Activated CD8-positive, alpha-beta memory T cell treated with anti-CD3 and anti-CD28 coated beads for 4 hours (primary cell): ENCODE results near the gene UGT2B15.
"Not testable (repeated sequence)": the region's sequence is repeated elsewhere in the genome, so short reads cannot be mapped to it uniquely, and the experiment has no call there.

ENCODE experiments used
- DNase-seq, 2 donors: peaks; one replicate each; pipeline ENCODE4 v3.0.0-alpha.2; 2020; ENCODE audit warnings: low read depth in 2 of 2

Gene UGT2B15

DNA sequence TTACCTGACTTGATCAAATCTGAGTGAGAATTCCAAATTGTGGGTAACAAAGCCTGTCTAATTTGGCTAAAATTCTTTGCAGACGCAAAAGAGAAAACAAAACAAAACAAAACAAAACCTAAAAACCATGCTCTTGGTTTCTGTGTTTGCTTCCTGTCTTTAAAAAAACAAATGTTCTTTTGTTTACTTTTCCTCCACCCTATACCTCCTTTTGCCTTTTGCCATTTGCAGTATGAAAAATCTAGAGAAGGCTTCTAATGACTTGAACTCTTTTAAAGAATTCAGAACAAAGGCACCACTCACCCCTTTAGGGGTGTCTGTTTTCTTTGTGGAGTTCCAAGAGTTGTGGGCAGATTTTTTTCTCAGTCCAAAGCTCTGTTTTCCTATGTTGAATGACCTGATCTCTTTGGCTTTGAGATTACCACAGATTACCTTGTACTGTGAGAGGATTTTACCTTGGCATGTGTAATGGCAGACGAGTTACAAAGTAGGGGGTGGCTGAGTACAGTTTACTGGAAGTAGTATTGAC is 13.9 kb downstream of the UGT2B15 start:
- DNase-seq = not testable (repeated sequence)

DNA sequence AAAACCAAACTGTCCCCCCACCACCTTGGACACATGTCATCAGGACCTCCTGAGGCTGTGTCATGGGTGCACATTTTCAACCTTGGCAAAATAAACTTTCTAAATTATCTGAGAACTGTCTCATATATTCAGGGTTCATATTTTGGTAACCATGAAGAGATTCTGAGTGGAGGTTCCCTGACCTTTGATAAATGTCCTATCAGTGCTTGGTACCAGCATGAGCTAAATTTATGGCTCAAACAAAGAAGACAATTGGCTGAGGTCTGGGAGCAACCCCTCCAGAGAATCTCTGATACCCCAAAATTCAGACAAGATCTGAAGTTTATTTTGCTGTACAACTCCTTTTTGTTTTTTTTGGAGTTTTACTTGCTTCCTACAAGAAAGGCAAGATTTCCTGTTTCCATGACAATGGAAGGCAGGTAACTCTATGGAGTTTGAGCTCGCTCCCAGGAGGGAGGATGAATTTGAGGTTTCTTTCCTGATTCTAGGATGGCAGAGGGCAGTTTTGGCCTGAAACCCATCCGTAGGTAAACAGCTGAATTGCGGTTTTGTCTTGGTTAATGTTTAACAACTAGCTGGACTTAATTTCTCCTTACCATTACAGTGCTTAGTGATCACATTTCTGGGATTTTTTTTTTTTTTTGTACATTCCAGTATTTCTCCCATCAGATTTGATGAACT is 14.5 kb downstream of the UGT2B15 start:
- DNase-seq = no peak

DNA sequence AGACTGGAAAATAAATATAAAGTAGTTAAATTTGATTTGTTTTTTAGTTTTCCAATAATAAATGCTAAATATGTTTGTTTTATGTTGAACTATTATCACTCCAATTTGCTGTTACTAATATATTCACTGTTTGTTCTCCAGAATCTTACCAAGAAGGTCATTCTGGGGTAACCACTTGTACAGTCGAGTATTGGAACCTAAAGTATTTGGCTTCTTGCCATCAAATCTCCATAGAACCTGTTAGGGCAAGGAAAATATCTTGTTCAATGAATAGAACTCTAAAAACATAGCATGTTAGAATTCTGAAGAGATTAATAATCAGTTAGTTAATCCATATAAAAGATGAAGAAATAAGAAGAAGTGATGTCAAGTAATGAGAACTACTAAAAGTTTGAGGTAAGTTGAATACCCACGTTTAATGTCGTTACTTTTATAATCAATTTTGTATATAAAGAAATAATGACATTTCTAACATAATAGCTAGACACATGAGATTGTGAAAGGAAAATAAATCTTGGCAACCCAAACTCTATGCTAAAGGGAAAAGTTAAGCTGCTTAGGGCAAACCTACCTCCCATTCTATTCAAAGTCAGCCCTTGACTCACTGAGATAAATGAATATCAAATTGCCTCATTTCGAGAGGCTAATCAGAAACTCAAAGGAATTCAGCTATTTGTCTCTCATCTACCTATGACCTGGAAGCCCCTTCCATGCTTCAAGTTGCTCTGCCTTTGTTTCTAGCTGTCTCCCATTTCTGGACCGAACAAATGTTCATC is 15.3 kb downstream of the UGT2B15 start:
- no peak for DNase-seq

DNA sequence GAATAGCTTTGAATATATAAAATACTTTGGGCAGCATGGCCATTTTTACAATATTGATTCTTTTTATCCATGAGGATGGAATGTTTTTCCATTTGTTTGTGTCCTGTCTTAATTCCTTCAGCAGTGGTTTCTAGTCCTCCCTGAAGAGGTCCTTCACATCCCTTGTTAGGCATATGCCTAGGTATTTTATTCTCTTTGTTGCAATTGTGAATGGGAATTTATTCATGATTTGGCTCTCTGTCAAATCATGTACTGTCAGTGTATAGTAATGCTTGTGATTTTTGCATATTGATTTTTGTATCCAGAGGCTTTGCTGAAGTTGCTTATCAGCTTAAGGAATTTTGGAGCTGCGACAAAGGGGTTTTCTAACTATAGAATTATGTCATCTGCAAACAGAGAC is 18.5 kb downstream of the UGT2B15 start:
- no peak for DNase-seq

DNA sequence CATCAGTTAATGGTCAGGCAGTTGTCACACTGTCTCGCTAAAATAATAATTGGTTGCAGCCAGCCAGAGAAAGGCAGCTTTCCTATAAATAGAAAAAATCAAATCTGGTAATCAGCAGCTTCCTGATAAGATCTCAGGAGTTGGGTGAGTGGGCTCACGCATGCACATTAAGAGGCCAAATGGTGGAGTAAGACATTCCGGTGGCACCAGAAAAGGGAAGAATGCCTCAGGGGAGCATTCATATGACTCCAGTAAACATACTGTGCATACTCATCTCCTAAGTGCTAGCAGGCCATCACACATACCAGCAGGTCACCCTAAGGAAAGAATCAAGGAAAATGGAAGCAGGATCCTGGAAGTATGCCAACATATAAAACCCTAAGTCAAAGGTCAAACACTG is 40.1 kb downstream of the UGT2B15 start:
- DNase-seq = no peak

DNA sequence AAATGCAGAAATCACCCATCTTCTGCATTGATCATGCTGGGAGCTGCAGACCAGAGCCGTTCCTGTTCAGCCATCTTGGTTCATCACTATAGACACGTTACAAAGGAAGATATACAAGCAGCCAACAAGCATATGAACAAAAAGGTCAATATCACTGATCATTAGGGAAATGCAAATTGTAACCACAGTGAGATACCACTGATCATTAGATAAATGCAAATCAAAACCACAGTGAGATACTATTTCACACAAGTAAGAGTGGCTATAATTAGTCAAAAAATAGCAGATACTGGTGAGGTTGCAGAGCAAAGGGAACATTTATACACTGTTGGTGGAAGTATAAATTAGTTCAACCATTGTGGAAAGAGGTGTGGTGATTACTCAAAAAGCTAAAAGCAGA is 47.7 kb downstream of the UGT2B15 start:
- not testable (repeated sequence) for DNase-seq

DNA sequence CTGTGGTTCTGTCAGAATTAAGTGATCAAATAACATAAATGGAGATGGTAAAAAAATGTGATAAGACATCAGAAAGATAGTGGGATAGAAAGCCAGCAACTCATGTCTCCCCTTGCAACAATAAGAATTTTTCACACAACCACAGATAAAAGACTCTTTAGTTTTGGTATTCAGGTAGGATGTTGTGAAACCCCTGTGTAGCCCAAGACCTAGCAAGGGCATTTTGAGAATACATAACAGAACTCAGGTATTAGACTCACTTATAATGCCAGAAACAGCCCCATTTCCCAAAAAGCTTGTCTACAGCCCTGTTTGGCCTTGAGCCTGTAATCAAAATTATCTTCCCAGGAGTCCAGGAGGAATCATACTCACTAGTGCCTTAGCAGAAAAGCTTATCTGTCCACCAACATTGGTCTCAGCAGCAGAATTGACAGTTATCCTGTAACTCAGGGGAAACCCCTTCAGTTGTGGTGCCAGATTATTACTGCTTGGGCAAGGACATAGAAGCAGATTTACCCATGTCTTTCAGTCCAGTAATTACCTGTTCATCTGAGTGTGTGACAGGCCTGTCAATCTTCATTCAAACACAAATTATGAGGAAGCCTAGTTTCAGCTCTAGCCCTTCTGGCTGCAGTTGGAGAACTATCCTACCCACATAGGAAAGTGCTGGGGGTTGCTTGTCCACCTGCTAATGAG is 53.3 kb downstream of the UGT2B15 start:
- DNase-seq = no peak

DNA sequence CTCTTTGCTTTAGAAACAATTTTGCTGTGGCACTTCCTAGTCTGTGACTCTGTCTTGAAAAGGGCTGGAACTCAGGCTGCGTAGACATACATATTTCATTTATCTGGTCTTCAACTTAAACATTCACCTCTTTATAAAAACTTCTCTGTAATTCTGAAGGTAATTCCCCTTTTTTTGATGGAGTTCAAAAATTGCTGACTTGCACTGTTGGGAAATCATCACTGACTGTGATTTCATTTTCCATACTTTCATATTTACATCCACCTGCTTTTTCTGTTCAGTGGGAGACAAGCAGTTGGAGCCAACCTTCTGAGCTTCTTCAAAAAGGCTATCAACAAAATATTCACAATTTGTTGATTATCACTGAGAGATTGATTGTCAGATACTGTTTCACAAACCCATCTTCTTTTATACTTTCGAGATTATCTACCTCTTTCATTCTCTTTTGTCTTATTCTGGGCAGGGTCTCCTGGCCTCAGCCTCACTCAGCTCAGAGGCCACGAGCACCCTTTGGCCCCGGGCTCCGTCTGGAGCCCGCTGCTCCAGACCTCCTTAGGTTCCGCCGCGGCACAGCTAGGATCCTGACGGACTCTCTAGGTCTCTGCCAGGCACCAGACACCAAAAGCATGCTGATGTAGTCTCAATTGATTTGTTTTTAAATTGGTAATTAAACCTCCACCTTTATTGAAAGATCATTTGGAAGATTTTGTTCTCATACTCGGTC is 54.6 kb downstream of the UGT2B15 start:
- DNase-seq = no peak

DNA sequence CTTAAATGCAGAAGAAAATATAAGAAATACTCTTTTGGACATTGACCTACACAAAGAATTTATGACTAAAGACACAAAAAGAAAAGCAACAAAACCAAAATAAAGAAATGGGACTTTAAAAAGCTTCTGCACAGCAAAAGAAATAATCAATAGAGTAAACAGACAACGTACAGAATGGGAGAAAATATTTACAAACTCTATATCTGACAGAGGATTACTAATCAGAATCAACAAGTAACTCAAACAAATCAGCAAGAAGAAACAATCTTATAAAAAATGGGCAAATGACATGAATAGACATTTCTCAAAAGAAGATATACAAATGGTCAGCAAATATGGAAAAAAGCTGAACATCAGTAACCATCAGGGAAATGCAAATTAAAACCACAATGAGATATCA is 56.7 kb downstream of the UGT2B15 start:
- DNase-seq = no peak

DNA sequence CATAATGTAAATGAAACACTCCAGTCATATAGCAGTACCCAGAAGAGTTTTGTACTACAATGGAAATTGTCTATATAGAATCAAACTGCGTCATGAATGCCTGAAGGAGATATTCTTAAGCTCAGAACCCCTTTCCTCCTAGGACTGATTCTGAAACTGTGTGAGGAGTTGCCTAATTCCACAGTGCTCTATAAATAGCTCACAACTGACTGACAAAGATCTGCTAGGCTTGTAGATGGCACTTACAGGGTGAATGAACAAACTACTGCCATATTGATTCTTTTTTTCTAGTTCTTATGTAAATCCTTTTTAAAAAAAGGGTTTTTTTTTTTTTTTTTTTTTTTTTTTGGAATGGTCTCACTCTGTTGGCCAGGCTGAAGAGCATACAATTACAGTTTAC is 64.2 kb downstream of the UGT2B15 start:
- no peak for DNase-seq

DNA sequence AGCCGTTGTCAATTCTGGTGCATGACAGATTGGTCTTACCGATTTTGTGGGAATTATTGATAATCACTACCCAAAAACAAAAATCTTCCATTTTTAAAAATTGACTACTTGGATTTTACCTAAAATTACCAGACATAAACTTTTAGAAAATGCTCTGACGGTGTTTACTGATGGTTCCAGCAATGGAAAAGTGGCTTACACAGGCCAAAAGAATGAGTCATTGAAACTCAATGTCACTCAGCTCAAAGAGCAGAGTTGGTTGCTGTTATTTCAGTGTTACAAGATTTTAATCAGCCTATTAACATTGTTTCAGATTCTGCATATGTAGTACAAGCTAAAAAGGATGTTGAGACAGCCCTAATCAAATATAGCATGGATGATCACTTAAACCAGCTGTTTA is 71.3 kb downstream of the UGT2B15 start:
- DNase-seq = no peak

DNA sequence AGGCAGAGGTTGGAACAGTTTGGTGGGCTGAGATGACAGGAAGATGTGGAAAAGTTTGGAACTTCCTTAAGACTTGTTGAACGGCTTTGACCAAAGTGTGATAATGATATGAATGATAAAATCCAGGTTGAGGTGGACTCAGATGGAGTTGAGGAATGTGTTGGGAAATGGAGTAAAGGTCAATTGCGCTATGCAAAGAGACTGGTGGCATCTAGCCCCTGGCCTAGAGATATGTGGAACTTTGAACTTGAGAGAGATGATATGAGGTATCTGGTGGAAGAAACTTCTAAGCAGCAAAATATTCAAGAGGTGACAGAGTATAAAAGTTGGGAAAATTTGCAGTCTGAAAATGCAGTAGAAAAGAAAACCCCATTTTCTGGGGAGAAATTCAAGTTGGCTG is 73.0 kb downstream of the UGT2B15 start:
- no peak for DNase-seq
